Measurements from ENCODE around the gene ERCC2. TPM values are rescaled to one million over a fixed set of nuclear protein-coding genes. Genes with fewer than 3 reads are reported as not detected.
A peak's percentile ranks its signal among the peaks of the same experiment; 100 is the strongest.
"Not testable (repeated sequence)": the region's sequence is repeated elsewhere in the genome, so short reads cannot be mapped to it uniquely, and the experiment has no call there.

The ERCC2 gene
- total RNA-seq, 4 donors from 2014 or later, result 9.4 to 19.2 (median 15.9) TPM

DNA sequence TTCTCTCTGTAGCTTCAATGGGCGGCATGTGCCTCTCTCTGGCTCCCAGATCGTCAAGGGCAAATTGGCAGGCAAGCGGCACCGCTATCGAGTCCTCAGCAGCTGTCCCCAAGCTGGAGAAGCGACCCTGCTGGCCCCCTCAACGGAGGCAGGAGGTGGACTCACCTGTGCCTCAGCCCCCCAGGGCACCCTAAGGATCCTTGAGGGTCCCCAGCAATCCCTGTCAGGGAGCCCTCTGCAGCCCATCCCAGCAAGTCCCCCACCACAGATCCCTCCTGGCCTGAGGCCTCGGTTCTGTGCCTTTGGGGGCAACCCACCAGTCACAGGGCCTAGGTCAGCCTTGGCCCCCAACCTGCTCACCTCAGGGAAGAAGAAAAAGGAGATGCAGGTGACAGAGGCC is 37.7 kb upstream of the ERCC2 start:
- Histone ChIP-seq H3K9me3 (no peaks in the 10 kb centered on the region), H3K27me3 (no peaks in the 10 kb centered on the region), H3K27ac (no peak overlapping the region), H3K4me1 (peaks cover 20 to 21% of the 10 kb centered on the region in 2 donors), H3K4me3 (replicated peaks in 1 of 3) (no peak overlapping the region), H3K36me3 (peaks cover 2 to 5% of the 10 kb centered on the region in 2 donors)
- 85 to 92% methylated on average over 7 of the region's 8 CpGs for WGBS, 2 donors
- TF ChIP-seq POLR2A (IDR thresholded peaks at IDR 0.05), result no peak
- TF ChIP-seq, protein P1, sequence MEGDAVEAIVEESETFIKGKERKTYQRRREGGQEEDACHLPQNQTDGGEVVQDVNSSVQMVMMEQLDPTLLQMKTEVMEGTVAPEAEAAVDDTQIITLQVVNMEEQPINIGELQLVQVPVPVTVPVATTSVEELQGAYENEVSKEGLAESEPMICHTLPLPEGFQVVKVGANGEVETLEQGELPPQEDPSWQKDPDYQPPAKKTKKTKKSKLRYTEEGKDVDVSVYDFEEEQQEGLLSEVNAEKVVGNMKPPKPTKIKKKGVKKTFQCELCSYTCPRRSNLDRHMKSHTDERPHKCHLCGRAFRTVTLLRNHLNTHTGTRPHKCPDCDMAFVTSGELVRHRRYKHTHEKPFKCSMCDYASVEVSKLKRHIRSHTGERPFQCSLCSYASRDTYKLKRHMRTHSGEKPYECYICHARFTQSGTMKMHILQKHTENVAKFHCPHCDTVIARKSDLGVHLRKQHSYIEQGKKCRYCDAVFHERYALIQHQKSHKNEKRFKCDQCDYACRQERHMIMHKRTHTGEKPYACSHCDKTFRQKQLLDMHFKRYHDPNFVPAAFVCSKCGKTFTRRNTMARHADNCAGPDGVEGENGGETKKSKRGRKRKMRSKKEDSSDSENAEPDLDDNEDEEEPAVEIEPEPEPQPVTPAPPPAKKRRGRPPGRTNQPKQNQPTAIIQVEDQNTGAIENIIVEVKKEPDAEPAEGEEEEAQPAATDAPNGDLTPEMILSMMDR (IDR thresholded peaks at IDR 0.05), result no peak
- intact Hi-C loops (cut with DNase I), result loop anchor here (10.0 kb wide), 1 partner anchor 153 kb away; the partner anchor contains the start of gene MARK4
- DNase-seq, result no peak

DNA sequence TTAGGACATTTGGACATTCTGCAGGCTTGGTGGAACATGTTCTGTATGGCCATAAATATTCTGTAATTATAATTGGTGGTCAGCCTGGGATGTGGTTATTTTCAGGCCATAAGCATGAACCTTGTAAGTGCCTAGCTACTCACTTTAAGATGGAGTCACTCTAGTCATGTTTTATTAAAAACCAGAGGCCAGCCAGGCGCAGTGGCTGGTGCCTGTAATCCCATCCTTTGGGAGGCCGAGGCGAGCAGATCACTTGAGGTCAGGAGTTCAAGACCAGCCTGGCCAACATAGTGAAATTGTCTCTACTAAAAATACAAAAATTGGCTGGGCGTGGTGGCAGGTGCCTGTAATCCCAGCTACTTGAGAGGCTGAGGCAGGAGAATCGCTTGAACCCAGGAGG is 37.2 kb upstream of the ERCC2 start:
- WGBS, 2 donors, result 79 to 90% methylated on average over 5 of the region's 5 CpGs
- not testable (repeated sequence) for H3K27me3 ChIP-seq; H3K9me3 ChIP-seq; H3K36me3 ChIP-seq; H3K4me3 ChIP-seq (replicated peaks in 1 of 3); DNase-seq; H3K27ac ChIP-seq
- peaks cover 21 to 26% of the 10 kb centered on the region in 2 donors for H3K4me1 ChIP-seq
- intact Hi-C loops (cut with DNase I), result loop anchor here (10.0 kb wide), 1 partner anchor 153 kb away; the partner anchor contains the start of gene MARK4

DNA sequence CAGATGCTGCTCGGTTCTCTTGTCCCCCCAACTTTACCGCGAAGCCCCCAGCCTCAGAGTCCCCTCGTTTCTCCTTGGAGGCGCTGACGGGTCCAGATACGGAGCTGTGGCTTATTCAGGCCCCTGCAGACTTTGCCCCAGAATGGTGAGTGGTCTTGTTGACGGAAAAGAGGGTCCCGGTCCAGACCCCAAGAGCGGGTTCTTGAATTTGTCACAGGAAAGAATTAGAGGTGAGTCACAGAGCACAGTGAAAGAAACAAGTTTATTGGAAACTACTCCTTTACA is 36.7 kb upstream of the ERCC2 start:
- no peak for DNase-seq
- 1 to 2% methylated on average over 10 of the region's 10 CpGs for WGBS, 2 donors
- TF ChIP-seq, protein P1 (IDR thresholded peaks at IDR 0.05), result no peak
- no peak for TF ChIP-seq POLR2A (IDR thresholded peaks at IDR 0.05)
- Histone ChIP-seq H3K4me3 (replicated peaks in 1 of 3) (peak overlapping the region in 2 of 3 donors; percentile 19 to 84), H3K27ac (no peak overlapping the region), H3K36me3 (no peaks in the 10 kb centered on the region), H3K27me3 (no peaks in the 10 kb centered on the region), H3K9me3 (no peaks in the 10 kb centered on the region), H3K4me1 (peaks cover 21 to 31% of the 10 kb centered on the region in 2 donors)
- intact Hi-C loops (cut with DNase I), result loop anchor here (10.0 kb wide), 1 partner anchor 152 kb away; the partner anchor contains the start of gene MARK4

DNA sequence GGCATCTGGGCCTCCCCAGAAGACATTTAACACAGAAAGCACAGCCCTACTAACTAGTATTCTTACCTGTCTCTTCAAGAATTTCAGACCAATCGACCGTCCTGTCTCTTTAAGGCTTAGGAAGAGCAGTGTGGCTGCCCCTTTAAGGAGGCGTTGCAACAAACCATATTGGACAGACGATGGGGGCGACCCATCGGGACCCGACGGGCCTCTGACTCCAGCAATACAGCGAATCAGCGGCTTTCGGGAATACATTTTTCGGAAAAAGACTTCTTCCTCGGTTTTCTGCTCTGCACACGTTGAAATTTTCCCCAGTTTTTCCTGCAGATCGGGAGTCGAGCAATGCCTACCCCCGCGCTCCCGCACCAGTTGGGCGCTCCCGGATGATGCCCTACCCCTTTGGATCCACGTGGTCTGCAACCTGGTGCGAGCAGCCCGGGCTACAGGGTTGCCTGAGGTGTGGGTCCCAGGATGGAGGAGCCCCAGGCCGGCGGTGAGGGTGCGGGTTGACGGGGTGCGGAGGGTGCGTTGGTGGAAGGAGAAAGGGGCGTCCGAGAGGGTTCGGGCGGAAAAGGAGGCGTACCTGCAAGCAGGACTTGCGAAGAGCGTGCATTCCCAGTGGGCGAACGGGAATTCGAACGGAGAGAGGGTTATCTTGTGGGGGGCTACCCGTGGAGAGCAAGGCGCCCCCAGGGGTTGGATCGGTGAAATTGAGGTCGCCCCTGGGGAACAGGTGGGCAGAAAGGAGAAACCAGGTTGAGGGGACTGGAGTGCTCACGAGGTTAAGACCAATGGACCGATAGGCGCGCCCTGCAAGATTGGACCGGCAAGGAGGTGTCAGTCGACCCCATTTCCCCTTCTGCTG is 36.1 kb upstream of the ERCC2 start, which contains the start of gene POLR1G:
Gene POLR1G, plus strand, starts transcription at position 419 of the 865 bp plus-strand sequence. Its CDS starts 53 bp downstream, at position 472.
- Histone ChIP-seq H3K4me3 (replicated peaks in 1 of 3) (peak within 1 kb of the TSS; percentile 19 to 92 (median 84)), H3K9me3 (no peaks in the 10 kb centered on the region), H3K27ac (peak within 1 kb of the TSS; percentile 74 to 97 (median 96)), H3K27me3 (no peaks in the 10 kb centered on the region), H3K4me1 (peaks cover 21 to 31% of the 10 kb centered on the region in 2 donors), H3K36me3 (no peaks in the 10 kb centered on the region)
- TF ChIP-seq, protein P1 (IDR thresholded peaks at IDR 0.05), result peak in 3 of 6 experiments; percentile 17 to 56 (median 33)
- no peak for TF ChIP-seq POLR2A (IDR thresholded peaks at IDR 0.05)
- DNase-seq, result peak; percentile 75 to 78
- intact Hi-C loops (cut with DNase I), result loop anchor here (10.0 kb wide), 1 partner anchor 152 kb away; the partner anchor contains the start of gene MARK4
- WGBS, 2 donors, result 0 to 1% methylated on average over 46 to 51 of the region's 51 CpGs

DNA sequence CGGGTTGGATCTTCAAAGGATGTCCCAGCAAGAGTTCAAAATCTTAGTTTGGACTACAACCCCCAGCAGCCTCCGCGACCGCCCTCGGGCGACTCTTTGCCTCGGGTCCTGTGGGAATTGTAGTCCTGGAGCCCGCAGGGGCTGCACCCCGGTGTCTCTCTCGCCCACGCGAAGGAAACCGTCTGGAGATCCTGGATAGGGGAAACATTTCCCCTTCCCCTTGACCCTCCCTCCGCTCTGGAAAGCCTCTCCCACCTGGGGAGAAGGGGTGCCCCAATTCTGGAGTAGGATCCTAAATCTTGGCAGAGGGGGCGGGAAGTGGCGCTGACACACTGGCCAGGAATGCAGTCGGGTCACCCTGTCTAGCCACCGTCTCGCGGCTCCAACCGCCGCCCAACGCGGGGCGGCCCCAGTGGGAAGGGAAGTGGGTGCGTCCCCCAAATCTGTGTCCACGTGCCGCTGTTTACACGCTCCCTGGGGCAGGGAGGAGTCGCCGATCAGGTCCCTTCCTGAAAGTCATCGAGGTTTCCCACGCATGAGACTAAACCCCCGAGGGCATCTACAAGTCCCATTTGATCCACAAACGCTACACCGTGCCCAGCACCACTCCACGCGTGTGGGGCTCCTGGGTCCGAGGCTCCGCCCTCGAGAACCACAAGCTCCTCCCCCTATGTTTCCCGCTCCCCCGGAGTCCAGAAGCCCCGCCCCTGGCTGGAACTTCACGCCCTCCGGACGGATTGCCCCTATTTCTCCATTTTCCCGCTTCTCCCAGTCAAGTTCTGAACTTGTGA is 35.3 kb upstream of the ERCC2 start:
- TF ChIP-seq, protein P1 (IDR thresholded peaks at IDR 0.05), result no peak
- peak in 1 of 2 donors; percentile 25 for TF ChIP-seq POLR2A (IDR thresholded peaks at IDR 0.05)
- H3K36me3 ChIP-seq, result no peaks in the 10 kb centered on the region
- peaks cover 21 to 31% of the 10 kb centered on the region in 2 donors for H3K4me1 ChIP-seq
- DNase-seq, result peak; percentile 90
- no peaks in the 10 kb centered on the region for H3K27me3 ChIP-seq
- intact Hi-C loops (cut with DNase I), result loop anchor here (10.0 kb wide), 1 partner anchor 151 kb away; the partner anchor contains the start of gene MARK4
- peak overlapping the region; percentile 74 to 97 (median 96) for H3K27ac ChIP-seq
- peak overlapping the region; percentile 19 to 92 (median 84) for H3K4me3 ChIP-seq (replicated peaks in 1 of 3)
- WGBS, 2 donors, result 0 to 1% methylated on average over 28 to 44 of the region's 48 CpGs
- H3K9me3 ChIP-seq, result no peaks in the 10 kb centered on the region

Data from thyroid gland (tissue), 4 donors.